ENCODE results near the gene ANKRD36C.
"Not testable (repeated sequence)": the region's sequence is repeated elsewhere in the genome, so short reads cannot be mapped to it uniquely, and the experiment has no call there.

DNA sequence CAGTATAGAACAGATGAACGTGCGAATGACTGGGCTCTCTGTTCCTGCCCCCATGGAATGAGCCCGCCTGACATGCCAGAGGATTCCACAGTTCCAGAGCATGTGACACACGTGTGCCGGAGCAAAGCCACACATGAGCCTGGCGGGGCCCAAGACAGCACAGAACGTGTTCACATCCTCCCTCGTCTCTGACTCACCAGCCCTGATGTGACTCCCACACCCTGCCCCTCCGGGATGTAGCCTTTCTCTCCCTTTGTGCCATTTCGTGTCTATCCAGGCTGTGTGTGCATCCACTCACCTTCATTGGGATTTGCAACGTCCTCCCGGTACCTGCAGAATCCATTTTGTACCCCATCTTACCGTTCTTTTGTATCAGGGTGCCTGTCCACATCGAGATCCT lies 43.9 kb upstream of the ANKRD36C start:
- TF ChIP-seq, protein P1, sequence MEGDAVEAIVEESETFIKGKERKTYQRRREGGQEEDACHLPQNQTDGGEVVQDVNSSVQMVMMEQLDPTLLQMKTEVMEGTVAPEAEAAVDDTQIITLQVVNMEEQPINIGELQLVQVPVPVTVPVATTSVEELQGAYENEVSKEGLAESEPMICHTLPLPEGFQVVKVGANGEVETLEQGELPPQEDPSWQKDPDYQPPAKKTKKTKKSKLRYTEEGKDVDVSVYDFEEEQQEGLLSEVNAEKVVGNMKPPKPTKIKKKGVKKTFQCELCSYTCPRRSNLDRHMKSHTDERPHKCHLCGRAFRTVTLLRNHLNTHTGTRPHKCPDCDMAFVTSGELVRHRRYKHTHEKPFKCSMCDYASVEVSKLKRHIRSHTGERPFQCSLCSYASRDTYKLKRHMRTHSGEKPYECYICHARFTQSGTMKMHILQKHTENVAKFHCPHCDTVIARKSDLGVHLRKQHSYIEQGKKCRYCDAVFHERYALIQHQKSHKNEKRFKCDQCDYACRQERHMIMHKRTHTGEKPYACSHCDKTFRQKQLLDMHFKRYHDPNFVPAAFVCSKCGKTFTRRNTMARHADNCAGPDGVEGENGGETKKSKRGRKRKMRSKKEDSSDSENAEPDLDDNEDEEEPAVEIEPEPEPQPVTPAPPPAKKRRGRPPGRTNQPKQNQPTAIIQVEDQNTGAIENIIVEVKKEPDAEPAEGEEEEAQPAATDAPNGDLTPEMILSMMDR (IDR thresholded peaks at IDR 0.05) = not testable (repeated sequence)
- TF ChIP-seq EZH2, EZH2phosphoT487 (IDR thresholded peaks at IDR 0.05): not testable (repeated sequence)
